Stimulated activated CD4-positive, alpha-beta T cell treated with anti-CD3 and anti-CD28 coated beads, TNF-alpha, amount 100 ng/mL, for 4 hours (primary cell): Measurements from ENCODE around the gene ATXN1.
A peak's percentile ranks its signal among the peaks of the same experiment; 100 is the strongest.

Source experiments
- DNase-seq, 3 experiments: peaks; one replicate each; pipeline ENCODE4 v3.0.0-alpha.2; 2020; ENCODE audit warnings: low read depth in 3 of 3

Gene ATXN1

DNA sequence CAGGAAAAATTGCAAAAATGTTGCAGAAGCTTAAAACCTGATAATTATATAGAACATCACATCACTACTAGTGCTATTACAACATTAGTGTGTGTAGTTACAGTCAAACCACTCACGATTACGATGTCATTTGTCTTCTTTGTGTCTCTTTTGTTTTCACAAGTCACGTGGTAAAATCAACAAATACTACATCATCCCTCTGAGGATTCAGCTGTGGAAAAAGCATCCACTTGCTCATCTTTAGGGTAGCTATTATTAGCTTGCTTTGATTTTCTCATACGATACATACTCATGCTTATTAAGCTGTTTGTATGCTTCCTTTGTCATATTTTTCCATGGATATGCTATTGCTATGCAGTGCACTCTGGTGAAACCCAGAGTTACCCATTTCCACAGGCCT lies 22.2 kb upstream of the ATXN1 start:
- no peak for DNase-seq

DNA sequence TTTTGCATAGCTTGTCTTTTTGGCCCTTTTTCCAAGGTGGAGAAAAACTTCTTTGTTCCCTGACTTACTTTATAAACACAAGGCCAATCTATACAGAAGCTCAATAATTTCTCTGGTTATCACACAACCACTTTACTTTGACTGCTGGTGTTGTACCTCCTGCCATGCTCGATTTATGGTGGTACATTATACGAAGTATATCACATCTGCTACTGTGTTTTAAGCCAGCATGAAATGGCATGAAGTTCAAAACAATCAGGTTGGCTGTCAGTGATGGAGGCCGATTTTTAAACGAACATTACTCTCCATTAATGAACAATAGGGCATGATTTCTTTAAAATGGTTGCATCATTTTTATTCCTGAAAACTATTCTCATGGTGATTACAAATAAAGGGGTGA lies 21.0 kb upstream of the ATXN1 start:
- DNase-seq, result no peak

DNA sequence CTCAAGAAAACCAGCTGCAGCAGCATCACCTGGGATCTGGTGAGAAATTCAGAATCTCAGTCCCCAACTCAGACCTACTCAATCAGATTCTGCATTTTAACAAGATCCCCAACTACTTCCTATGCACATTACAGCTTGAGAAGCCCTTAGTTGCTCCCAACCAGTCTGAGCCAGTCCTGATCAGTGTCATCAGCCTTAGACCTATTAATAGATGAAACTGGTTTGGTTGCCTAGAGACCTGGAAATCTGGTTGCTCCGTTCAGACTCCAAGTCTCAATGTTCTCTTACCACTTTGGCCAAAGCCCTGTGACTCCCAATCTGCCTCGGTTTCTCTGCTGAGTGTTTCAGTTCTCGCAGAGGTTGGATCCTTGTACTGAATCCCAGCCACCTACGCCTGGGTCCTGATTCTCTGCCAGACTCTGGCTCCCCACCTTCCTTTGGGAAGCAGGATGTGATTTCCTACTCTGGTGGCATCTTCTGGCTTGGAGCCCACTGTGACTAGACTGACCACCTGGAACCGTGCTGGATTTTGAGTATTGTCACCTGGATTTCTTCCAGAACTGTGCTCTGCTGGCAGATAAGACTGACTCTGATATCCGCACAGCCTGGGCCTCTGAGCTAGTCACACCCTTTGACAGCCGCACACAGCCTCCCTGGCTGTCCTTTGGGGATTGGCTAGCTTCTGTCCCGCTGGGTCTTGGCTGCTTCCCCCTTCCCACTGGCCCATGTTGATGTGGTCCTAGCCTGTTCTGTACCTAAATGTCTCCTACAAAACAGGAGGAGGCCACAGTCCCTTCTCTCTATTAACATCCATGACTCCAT lies 20.3 kb upstream of the ATXN1 start:
- DNase-seq, result no peak

DNA sequence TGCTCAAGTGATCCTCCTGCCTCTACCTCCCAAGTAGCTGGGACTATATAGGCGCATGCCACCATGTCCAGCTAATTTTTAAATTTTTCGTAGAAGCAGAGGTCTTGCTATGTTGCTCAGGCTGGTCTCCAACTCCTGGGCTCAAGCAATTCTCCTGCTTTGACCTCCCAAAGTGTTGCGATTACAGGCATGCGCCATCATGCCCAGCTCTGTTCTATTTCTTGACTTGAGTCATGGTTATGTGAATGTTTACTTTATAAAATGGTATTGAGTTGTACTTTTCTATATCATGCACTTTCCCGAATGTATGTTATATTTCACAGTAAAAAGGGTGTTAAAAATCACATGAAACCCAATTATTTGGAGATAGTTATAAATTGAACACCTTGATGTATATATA lies 17.3 kb upstream of the ATXN1 start:
- DNase-seq, result no peak

DNA sequence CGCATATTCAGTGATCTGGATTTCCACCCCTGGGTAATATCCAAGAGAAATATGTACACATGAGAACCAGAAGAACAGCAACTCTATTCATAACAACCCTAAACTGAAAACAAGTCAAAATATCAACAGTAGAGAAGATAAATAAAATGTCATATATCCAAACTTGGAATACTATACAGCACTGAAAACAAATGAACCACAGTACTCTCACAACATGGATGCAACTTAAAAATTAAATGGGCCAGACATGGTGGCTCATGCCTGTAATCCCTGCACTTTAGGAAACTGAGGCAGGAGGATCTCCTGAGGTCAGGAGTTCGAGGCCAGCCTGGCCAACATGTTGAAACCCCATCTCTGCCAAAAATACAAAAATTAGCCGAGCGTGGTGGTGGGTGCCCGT lies 16.5 kb upstream of the ATXN1 start:
- no peak for DNase-seq

DNA sequence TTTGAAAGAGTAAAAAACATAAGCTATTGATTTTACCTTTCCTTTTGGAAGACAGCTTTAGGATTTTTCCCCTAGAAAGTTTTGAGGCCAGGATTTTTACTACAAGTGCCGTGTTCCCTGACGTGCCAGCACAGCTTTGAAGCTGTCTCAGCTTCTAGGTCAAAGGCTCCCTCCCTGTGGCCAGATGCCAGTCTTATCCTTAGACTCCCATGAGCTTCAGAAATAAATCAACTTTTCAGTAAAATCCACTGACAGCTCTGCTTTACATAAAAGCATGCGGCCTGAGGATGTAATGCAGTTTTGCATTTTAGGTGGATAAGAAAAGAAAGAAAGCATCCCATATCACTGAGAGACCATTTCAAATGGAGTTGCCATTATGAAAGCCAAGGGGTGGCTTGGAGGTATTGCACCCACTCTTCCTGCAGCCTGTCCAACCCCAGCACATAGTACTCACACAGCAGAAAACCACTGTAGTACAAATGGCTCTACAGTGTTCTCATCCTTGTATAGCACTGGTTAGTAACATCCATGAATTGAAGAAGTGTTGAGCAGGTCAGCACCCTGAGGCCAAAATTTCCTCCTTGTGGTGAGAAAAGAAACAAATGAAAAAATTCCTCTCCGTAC lies 15.2 kb upstream of the ATXN1 start:
- DNase-seq, result no peak

DNA sequence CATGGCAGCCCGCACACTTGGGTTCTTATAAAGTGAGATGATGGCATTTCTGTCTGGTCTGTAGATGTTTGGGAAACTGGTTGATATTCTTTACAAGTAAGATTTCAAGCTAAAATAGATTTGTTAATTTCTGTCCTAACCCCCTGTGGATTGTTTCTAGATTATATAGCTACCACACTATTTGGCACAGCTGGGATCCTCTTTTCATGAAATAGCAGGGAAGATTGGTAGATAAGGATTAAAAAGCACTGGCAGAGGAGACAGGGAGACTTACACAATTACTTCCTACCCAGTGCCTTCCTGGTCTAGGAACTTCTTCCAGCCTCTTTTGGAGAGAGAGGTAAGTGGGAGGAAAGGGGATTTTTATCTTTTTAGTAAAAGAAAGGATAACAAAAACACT lies 13.2 kb upstream of the ATXN1 start:
- DNase-seq, result no peak

DNA sequence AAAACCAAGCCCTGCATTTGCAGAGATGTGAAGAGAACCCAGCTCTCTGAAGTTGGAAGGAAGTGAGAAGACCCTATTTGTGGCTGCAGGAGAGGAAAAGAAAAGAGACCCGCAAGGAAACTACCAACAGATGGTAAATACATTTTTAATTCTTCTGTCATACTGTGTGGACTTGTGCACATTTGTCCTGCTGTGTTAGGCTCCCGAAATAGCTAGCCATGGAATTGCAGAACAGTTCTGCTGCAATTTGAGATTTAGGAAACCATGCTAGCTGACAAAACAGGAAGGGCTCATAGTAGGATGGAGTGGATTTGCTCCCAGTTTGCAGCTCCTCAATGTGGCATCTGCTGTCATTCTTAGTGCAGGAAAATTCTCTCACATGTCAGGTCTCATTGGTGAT lies 12.1 kb upstream of the ATXN1 start:
- DNase-seq, result no peak

DNA sequence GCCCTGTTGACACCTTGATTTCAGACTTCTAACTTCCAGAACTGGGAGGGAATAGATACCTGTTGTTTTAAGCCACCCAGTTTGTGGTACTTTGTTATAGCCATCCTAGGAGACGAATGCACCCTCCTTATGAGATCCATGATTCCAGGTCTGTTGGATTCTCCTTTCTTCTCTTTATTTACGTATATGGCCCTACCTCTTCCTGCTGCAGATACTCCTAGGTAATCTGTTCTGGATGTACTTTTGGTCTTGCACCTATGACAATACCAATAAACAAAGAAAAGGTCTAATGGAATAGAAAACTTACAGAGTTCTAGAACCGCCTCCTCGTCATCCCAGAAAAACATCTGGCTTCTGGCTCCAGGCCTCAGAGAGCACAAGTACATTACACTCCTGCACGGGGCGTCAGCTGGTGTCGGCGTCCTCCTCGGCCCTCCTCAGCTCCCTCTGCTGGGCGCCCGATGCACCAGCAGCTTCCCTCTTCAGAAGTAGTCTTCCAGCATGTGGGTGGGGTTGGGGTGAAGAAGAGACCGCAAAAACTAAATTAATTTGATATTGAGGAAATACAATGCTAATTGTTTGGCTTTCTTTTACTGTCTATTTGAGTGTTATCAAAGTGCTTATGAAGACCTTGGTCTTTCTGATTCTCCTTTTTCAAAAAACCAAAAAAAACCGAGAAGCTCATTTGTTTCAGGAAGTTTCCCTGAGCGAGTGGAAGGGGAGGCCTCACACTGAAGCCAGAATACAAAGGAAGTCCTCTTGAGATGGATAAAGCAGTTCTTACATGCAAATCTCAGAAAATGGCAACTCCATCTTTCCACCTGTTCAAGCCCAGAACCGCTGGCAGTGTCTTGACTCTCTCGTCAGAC lies 9.7 kb upstream of the ATXN1 start:
- DNase-seq, result peak; percentile 51 to 63 (median 61)

DNA sequence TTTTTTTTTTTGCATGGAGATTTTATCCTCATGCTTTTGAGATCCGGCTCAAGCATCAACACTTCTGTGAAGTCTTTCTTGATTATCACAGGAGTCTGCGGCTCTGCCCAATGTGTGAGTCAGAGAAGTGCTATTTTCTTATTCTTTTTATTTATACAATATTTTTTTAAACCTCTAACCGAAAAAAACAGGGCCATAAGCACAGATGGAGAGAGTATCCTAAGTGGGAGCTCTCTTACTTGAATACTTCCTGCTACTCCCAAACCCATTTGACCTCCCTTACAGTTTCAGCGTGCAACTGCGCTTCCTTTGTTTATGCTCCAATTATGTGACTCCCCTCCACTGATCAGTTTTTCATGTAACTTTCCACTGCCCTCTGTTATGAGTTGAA lies 8.7 kb upstream of the ATXN1 start:
- no peak for DNase-seq

DNA sequence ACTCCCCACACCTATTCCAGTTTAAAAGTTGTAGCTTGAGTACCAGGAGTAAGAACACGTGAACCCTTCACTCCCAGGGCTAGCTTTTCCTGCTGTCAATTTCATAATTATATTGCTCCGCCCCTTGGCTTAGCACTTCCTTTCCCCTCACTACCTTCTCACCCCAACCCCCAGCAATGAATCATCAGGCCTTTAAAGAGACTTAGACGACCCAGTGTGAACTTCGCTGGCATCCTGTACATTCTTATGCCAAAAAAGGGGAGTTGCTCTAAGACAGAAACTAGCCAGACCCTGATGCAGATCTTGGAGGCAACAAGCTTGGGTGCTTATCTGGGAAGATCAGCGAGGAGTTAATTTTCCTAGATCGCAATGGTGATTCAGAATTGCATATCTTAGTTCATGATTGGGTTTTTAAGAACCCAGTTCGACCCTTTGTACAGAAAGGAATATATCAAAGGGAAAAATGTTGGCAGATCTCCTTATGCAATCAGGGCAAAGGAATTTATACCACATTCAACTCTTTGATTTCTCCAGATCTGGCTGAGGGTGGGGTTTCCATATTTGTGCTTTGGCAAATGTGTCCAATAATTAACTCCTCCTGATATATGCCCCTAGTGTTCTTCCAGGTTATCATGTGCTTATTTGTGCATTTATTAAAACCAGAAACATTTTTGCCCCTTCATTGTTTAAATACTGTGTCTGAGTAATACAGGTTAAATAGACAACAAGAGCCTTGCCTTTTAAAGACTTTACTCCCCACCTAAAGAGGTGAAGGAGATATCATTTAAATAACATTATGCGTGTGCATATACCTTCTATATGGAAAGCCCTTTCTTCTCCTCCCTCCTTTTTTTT lies 8.1 kb upstream of the ATXN1 start:
- peak in 2 of 3 experiments; percentile 46 to 60 for DNase-seq

DNA sequence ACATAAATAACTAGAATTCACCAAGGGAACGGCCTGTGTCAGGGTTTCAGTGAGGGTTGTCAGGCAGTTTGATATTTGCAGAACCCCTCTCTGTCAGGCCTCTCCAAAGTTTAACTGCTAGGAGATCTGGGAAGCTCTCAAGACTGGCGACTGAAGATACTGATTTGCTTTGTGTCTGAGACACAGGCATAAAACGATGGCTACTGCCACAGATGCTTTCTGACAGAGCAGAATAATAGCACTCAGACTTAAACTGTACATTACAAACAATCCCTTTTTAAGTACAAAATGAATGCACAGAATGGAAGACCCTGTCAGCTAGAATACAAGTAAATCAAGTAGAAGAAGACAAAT lies 7.2 kb upstream of the ATXN1 start:
- no peak for DNase-seq

DNA sequence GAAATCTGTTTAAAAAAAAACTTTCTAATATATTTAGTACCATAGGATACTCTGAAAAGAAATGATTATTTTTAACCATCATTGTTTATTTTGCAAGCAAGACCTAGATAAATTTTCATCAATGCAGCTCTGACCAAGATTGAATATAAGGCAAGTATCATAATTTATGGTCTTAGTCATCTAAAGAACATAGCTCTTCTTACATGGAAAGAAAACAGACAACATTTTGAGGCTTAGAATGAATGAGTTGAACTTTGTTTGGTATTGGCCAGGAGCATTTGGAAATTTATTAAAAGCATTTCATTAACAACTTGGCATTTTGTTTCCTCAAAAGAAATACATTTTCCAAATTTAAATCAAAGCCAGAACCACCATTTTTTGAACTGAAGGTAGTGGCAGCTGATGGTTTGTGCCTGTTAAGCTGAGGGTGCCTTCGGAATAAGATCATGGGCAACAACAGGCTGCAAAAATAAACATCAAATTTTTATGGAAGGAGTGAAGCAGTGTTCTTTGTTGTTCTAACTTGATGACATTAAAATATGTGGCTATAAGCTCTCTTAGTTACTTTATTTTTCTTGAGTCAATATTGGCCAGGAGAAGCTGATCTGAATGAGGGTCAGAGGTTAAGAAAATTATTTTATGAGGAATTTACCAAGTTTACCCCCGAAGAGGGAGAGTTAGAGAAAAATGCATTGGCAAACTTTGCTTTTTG lies 6.7 kb upstream of the ATXN1 start:
- no peak for DNase-seq

DNA sequence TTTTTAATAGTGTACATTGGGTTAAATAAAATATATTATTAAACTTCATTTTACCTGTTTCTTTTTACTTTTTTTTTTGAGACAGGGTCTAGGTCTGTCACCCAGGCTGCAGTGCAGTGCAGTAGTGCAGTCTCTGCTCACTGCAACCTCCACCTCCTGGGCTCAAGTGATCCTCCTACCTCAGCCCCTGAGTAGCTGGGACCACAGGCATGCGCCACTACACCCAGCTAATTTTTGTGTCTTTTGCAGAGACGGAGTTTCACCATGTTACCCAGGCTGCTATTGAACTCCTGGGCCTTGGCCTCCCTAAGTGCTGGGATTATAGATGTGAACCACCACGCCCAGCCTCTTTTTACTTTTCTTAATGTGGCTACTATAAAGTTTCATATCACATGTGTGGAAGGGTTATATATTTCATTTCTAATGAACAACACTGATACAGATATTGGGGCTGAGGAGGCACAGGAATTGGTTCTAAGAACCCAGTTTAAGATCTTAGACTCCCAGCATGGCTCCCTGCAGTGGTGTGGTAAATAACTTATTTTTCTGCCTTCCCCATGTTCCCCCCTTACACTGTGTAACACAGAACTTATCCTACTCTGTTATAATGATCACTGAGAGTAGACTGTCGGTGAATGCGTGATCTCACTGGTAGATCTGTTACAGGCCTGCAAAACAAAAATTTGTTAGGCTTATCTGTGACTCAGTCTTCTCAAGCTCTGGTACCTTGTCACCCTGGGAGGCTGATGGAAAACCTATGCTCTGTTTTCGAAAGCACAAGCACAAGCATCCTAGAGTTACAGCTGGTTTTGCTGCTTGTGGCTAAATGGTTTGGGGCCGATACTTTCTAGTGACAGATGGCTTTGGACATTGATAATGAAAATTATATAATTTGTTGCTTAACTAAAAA lies 5.8 kb upstream of the ATXN1 start:
- no peak for DNase-seq

DNA sequence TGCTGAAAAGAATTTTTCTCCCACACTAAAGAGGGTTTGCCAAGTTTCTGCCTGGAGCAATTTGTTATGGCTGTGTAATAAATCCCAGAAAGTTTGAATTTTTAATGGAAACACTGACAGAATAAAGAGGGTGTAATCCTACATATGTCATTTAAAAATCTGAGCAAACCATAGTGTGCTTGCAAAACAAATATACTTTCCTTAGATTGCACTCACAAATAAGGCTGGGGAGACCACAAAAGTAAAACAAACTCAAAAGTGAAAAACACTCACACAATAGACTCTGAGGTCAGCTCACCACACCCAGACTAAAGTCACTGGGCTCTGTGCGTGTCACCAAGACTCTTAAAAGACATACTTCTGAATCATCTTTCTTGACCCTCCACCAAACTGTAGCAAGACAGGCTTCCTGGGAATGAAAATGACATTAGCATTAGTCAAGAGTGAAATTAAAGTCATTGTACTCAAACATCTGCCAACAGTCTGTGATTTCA lies 4.8 kb upstream of the ATXN1 start:
- DNase-seq, result no peak

DNA sequence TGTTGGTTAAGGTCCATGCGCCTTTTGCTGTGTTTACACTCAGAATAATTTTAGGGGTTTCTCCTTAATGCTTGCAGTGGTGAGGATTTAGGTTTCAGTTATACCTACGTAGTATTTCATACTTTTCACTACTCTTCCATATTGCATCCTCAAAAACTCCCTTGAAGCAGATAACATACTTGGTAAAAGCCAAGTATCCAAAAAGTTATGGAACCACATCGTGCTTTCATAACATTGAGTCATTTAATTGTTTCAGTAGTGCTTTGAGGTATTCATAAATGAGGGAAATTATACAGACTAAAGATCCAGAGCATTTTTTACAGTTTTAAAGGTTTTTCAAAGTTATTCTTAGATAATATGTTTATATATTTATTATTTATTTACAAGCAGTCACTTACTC lies 4.0 kb upstream of the ATXN1 start:
- DNase-seq, result no peak

DNA sequence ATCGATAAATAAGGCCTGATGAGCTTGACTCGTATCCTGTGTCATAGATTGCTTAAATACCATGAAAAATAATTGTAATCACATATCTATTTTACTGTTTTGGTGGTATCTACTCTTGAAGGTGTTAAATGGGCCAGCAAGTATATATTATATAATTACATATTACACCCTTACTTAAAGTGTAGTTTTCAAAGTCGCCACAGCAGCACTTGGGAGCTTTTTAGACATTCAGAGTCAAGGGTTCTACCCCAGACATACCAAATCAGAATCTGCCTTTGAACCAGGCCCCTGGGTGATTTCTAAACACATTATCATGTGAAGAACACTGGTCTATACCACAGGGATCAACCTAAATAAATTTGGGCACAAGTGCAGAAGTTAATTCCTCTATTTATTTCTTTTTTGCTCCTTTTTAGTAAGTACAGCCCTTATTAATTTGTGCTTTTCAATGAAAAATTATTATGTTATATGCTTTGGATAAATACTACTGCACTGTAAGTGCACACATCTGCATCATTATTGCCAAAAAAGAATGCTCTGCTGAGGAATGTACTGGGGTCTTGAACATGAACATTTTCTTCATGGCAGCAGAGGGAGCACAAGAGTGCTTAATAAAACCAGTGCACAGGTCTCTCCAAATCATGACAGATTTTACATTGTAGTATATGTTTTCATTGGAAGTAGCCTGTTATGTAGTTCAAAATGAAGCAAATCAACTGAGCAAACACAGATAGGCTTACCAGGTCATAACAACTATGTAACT lies 3.1 kb upstream of the ATXN1 start:
- no peak for DNase-seq

DNA sequence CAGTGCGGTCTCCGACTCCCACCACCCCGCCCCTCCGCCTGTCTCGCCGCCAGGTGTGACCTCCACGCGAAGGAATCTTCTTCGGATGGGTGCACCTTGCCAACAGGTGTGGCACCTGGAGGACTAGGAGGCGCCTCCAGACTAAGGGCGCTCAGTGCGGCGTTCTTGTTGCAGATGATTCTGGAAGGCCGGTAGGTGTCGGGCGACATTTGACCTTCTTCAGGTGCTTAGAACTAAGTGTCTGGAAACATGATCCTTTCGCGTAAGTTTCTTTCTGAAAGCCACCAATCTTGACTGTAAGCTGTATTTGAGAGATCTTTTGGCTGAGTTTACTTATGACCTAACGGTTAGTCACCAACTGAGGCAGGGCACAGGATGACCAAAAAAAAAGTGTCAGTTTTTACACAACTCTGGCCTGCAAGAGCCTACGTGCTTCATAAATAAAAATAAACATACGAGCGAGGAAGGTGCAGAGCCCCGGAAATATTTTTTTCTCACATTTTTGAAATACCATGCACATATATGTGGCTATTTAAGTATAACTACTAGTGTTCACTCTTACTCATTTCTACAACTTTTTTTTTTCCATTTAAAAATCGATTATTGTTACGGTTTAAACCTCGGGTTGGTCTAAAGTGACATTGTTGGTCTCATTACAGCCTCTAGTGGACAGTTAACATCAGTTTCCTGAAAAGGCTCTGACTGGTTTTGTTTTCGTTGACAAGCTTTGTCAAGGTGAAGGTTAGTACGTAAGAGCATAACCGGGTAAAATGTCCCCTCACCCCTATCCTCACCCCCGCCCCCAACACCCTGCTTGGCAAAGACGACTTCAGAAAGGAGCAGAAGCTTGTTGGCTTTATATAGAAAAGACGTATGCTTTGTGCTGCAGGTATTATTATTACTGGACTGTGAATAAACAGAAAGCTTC lies 1.6 kb upstream of the ATXN1 start:
- DNase-seq, result peak in 2 of 3 experiments; percentile 29
